C4-2B (cell line): ENCODE data around the gene MRNIP.

Source experiments
- ZFX ChIP-seq: fragments of 450-650 bp; IDR thresholded peaks from 2 replicates; pipeline ENCODE4 v1.6.1; 2017
- TF ChIP-seq, protein P1 (sequence below): fragments of 450-650 bp; conservative IDR thresholded peaks from 2 replicates; pipeline ENCODE4 v1.5.1; 2017; ENCODE audit warnings: mild to moderate bottlenecking

GRCh38 chr5:179822444-179822990 is 36.1 kb downstream of the MRNIP start:
- TF ChIP-seq, protein P1, sequence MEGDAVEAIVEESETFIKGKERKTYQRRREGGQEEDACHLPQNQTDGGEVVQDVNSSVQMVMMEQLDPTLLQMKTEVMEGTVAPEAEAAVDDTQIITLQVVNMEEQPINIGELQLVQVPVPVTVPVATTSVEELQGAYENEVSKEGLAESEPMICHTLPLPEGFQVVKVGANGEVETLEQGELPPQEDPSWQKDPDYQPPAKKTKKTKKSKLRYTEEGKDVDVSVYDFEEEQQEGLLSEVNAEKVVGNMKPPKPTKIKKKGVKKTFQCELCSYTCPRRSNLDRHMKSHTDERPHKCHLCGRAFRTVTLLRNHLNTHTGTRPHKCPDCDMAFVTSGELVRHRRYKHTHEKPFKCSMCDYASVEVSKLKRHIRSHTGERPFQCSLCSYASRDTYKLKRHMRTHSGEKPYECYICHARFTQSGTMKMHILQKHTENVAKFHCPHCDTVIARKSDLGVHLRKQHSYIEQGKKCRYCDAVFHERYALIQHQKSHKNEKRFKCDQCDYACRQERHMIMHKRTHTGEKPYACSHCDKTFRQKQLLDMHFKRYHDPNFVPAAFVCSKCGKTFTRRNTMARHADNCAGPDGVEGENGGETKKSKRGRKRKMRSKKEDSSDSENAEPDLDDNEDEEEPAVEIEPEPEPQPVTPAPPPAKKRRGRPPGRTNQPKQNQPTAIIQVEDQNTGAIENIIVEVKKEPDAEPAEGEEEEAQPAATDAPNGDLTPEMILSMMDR: no peak
- TF ChIP-seq ZFX: no peak
